ENCODE measurements around the gene GH1. TPM values are rescaled to one million over a fixed set of nuclear protein-coding genes. Genes with fewer than 3 reads are reported as not detected.

GH1 gene
- total and polyA plus RNA-seq, 2 of the 13 experiments (the other 11 are each of a cell fraction or from before 2014, with no cell fraction given), result not detected

DNA sequence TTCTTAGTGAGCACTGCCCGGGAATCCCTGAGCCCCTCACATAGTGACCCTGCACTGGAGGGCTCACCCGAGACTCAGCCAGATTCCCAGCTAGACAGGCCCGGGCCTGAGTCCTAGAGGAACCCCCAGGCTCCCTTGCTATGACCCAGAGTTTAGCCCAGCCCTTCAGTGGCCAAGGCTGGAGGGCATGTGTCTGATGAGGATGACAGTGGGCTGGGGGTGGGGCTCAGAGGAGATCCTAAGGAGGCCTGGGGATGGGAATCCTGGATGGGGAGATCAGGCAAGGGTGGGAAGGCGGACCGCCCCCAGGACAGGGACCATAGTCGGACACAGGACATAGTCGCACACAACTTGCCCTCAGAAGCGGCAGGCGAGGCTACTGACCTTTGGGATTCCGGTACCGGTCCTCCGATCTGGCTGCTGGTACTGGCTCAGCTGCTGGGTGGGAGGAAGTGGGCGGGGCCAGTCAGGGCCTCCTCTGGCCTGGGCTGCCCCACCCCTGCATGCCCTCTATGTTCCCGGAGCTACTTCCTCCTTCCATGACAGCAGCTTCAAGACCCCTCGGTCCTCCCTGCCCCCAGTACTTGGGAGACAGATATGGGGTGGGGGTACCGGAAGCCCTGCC, 12.4 kb upstream of the GH1 start (continued):
- TF ChIP-seq GABPB1 (CRISPR knock-in tag; IDR thresholded peaks at IDR 0.05), result peak; percentile 25; the same call in 1 of the 2 replicates

DNA sequence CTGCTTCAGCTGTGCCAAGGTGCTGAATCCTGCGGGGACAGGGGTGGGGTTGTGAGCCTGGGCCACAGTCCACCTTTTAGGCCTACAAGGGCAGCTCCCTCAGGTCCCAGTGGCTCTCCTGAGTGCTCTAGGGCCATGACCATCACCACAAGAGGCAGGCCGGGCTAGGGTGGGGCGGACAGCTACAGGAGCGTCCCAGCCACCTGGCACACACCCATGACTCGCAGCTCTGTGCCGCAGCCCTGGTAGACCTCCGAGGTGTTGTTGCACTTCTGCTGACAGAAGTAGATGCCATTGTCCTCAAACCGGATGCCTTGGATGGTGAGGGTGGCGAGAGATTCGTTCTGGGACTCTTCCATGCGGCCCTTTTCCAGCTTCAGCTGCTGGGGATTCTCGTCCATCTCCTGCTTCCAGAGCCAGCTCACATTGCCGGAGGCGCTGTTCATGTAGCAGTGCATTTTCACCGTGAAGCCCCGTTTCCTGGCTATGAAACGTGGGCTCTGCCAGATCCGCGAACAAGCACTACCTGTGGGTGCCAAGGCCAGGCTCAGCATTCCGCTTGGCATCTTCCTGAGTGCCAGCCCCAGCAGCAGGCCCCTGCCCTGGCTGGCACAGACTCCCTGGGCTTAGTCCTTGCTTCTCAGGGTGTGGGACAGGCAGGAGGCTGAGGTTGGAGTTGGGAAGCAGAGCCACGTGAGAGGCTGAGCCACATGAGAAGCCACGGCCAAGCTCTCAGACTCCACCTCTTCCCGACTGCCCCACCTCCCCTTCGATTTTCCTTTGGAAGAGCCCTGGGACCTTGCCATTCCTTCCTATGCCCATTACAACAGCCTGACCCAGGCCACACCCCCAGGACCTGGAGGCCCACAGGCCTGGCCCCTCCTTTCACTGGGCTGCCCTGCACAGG, 11.5 kb upstream of the GH1 start:
- DNase-seq (ENCODE audit: low spot score), result no peak
- H3K36me3 ChIP-seq (replicated peaks in 1 of 2; ENCODE audit: control insufficient read depth in 1 of 2, insufficient read depth in 2 of 2, low read length in 2 of 2), result no peaks in the 10 kb centered on the region
- H2AFZ ChIP-seq (ENCODE audit: low read length), result no peak overlapping the region
- TF ChIP-seq ZNF501 (CRISPR knock-in tag; IDR thresholded peaks at IDR 0.05) (0 out of 2 replicates have a peak, but pooled peaks have one; percentile 20), NFATC3 (CRISPR knock-in tag; IDR thresholded peaks at IDR 0.05) (no peak), ZNF24 (IDR thresholded peaks at IDR 0.05) (no peak), BCL6 (CRISPR knock-in tag; IDR thresholded peaks at IDR 0.05) (peak; percentile 60; the same call in 1 of the 2 replicates), FOXC1 (CRISPR knock-in tag; IDR thresholded peaks at IDR 0.05; ENCODE audit: borderline replicate concordance) (no peak), RXRA (CRISPR knock-in tag; IDR thresholded peaks at IDR 0.05) (no peak), ZNF512 (CRISPR knock-in tag; IDR thresholded peaks at IDR 0.05) (no peak), CEBPG (CRISPR knock-in tag; IDR thresholded peaks at IDR 0.05) (no peak)
- TF ChIP-seq, protein P1, sequence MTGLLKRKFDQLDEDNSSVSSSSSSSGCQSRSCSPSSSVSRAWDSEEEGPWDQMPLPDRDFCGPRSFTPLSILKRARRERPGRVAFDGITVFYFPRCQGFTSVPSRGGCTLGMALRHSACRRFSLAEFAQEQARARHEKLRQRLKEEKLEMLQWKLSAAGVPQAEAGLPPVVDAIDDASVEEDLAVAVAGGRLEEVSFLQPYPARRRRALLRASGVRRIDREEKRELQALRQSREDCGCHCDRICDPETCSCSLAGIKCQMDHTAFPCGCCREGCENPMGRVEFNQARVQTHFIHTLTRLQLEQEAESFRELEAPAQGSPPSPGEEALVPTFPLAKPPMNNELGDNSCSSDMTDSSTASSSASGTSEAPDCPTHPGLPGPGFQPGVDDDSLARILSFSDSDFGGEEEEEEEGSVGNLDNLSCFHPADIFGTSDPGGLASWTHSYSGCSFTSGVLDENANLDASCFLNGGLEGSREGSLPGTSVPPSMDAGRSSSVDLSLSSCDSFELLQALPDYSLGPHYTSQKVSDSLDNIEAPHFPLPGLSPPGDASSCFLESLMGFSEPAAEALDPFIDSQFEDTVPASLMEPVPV (CRISPR knock-in tag; IDR thresholded peaks at IDR 0.05), result 0 out of 2 replicates have a peak, but pooled peaks have one; percentile 32
- CTCF ChIA-PET (ENCODE audit: low intra/inter-chr PET ratio, low total read pairs), result no interaction called here
- no peak overlapping the region for H3K27ac ChIP-seq (ENCODE audit: extremely low read length, insufficient read depth, low read length)
- no TSS peak for BruUV-seq (replicated peaks)
- intact Hi-C loops (cut with micrococcal nuclease; ENCODE audit: unreplicated experiment), result no loop called here
- in situ Hi-C loops (cut with HindIII; ENCODE audit: extremely low pct_ligation_motif_present, low pct_unique_long_range_greater_than_20kb), result loop anchor here (10.0 kb wide), 1 partner anchor 205 kb away; the partner anchor contains the start of gene ERN1
- H3K4me2 ChIP-seq (ENCODE audit: low read depth, low read length), result peak overlapping the region; percentile 10; the same call in 1 of the 2 replicates
- no peak overlapping the region; a peak in 1 of 6 replicates for H3K4me3 ChIP-seq (replicated peaks in 1 of 3; ENCODE audit: insufficient read depth in 1 of 3, low read depth in 2 of 3, low read length in 3 of 3)
- H3K9me3 ChIP-seq (ENCODE audit: low read length), result no peaks in the 10 kb centered on the region
- WGBS (ENCODE audit: low lambda C conversion rate), result 43% methylated on average over 17 of the region's 24 CpGs
- ATAC-seq, result peak; percentile 65
- H4K20me1 ChIP-seq (ENCODE audit: insufficient read depth, low read length), result no peaks in the 10 kb centered on the region; the same call in 1 of the 2 replicates
- POLR2A ChIA-PET, result no interaction called here
- no peak overlapping the region for H3K9ac ChIP-seq (ENCODE audit: insufficient read depth, low read depth, low read length)
- H3K79me2 ChIP-seq (ENCODE audit: insufficient read depth, low read length), result no peaks in the 10 kb centered on the region
- no peak for FAIRE-seq
- H3K27me3 ChIP-seq (ENCODE audit: control insufficient read depth in 1 of 2, insufficient read depth in 2 of 2, low read length in 2 of 2), result peaks cover 19 to 81% of the 10 kb centered on the region in 2 experiments
- peaks cover 21% of the 10 kb centered on the region for H3K4me1 ChIP-seq (ENCODE audit: insufficient read depth, low read length)

All from HepG2 (cell line).